Fibroblast of gingiva (primary cell): ENCODE results near the gene BICDL2.
A peak's percentile ranks its signal among the peaks of the same experiment; 100 is the strongest.

Experiments used
- DNase-seq: peaks from one replicate; pipeline ENCODE4 v3.0.0-alpha.2; 2011; ENCODE audit warnings: low read depth

BICDL2 gene

DNA sequence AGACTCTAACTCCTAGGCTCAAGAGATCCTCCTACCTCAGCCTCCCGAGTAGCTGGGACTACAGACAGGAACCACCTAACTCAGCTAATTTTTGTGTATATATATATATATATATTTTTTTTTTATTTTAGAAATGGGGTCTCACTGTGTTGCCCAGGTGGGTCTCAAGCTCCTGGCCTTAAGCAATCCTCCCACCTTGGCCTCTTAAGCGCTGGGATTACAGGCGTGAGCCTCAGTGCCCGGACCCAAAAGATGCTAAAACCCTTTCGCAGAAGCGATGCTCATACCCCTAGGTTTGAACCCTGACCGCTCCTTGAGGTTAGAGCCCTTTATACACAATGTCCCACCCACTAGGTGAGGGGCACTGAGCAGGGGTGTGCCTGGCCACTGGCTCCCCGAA, 26.2 kb downstream of the BICDL2 start:
- DNase-seq: no peak

DNA sequence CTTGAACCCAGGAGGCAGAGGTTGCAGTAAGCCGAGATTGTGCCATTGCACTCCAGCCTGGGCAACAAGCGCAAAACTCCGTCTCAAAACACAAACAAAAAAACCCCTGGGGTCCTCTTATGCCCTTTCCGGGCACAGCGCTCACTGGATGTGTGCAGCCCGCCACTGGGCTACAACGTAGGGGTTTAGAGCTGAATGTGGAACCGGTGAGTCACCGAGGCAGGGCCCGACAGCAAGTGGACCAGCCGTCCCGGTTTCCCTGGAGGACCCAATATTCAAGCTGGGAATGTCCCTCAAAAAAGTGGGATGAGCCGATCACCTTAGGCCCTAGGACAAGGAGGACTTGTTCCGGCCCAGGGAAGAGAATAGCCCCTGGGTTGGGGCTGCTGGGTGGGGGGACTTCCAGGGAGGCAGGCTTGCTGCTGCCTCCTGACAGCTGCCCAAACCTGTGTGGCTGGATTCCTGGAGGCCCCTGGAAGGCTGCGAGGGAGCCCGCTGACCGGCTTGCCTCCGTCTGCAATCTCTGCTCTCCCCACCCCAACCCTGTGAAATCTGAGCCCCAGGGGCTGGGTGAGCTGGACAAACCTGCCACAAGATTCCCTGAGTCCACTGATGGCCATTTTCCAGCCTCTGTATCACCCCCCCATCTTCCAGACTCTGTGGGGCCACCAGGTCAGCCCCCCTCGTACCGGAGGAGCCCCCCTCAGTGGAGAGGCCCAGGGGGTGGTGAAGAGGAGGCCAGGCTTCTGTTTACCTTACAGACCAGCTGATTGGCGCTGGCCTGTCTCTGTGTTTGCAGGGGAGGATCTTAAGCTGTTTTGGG, 27.0 kb downstream of the BICDL2 start:
- no peak for DNase-seq

DNA sequence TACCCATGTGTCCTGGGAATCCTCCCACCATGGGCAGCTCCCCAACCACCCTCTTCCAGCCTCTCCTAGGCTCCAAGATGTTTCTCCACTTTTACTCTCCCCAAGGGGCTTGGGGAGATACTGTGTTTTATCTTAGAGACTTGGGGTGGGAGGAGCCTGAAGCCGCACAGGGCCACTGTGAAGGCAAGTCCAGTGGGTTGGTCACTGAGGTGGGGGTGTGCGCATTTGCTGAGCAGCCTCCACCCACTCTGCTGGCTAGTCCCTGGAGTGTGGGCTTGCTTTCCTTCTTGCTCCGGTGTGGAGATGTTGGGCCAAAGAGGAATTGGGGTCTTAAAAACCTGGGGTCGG, 28.1 kb downstream of the BICDL2 start:
- no peak for DNase-seq

DNA sequence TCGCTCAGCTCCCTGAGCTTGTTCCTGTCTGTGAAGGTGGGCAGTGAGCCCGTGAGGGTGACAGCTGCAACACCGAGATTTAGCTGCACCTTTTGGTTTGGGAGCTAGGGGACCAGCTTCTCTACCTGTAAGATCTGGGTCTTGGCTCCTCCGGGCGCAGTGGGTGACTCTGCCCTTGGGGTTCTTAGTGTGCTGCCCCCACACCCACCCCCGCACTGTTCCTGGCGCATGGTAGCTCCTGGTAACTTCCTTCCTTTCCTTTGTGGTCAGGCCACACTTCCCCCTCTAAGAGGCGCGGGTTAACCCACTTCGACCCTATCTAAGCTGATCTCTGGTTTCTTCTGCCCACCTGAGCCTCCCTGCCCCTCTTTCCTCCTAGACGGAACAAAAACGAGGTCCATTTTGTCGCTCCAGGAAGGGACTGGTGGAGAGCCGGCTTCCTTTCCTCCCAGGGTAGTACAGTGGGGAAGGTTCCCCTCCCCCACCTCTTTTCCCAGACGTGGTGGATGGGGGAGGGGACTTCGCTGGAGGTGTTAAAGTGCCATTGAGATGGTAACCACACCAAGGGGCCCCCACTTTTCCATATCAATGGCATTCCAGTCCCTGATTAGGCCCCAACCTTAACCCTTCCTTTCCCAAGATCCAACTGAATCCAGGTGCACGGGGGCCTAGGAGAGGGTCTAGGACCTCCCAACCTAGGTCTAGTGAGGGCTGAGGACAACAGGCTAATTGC, 28.6 kb downstream of the BICDL2 start:
- DNase-seq: no peak

DNA sequence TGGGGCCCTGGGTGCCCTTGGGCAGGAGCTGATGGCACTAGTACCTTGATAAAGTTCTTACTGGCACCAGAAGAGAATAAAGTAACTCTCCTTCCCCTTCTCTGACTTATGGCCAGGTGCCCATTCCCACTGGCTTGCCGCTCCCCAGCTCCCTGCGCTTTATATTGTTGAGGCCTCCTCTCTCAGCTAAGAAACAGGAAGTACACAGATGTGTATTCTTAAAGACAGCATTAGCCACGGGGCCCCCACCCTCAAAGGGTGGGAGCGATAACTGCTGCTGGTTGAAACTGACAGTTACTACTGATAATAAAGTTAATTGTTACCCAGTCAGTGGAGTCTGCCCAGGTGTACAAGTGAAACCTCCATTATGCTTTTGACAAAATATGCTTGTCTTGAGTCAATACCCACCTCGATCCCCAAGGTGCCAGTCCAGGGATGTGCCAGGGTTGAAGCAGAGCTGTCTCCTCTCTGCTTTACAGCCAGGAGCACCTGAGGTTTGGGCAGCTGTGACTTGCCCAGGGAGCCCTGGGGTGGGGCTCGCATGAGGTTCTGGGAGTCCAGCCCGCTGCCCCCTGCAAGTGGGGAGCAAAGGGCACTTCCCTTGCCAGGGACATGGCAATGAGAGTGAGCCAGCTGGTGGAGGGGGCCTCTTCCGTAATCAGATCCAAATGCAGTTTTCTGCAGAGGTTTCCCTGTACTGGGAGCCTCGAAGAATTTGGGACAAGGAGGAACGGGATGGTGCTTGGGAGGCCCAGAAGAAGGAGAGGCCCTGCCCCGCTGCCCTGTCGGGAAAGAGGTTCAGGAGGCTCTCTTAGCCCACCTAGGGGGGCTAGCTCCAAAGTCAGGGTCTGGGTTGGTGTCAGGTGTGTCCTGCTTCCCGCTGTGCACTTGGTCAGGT, 29.4 kb downstream of the BICDL2 start:
- DNase-seq: no peak

DNA sequence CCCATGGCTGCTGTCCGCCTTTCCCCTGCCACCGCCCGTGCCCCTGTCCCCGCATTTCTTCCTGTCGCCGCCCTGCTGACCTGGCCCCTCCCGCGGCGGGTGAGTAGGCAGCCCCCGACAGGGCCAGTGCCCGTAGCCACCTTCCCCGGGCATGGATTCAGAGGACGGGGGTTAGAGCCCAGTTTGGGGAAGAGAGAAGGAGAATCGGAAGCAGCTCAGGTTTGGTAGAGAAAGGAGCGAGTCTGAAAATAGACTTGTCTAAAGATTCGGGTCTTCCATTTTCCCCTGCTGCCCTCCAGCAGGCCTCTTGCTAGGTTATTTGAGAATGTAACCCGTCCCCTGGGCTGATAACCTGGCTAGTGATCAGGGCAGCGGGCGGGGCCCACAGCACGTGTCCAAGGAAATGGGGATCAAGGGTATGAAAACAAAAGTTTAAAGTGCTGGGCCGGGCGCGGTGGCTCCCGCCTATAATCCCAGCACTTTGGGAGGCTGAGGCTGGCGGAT, 31.9 kb downstream of the BICDL2 start:
- no peak for DNase-seq

DNA sequence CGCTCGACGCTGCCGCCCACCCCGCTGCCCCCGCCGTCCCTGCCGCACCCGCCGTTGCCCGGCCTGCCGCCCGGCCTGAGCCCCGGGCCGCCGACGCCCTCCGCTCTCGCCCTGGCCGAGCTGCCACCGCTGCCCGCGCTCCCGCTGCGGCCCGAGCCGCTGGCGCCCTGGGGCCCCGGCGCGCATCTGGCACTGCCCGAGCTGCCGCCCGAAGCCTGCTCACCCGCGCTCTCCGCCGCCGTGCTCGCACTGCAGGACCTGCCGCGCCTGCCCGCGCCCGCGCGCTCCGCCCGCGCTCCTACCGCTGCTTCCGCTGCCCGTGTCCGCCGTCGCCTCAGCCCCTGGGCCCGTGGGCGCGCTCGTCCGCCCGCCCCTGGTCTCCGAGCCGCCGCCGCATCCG, 32.4 kb downstream of the BICDL2 start:
- DNase-seq: no peak

DNA sequence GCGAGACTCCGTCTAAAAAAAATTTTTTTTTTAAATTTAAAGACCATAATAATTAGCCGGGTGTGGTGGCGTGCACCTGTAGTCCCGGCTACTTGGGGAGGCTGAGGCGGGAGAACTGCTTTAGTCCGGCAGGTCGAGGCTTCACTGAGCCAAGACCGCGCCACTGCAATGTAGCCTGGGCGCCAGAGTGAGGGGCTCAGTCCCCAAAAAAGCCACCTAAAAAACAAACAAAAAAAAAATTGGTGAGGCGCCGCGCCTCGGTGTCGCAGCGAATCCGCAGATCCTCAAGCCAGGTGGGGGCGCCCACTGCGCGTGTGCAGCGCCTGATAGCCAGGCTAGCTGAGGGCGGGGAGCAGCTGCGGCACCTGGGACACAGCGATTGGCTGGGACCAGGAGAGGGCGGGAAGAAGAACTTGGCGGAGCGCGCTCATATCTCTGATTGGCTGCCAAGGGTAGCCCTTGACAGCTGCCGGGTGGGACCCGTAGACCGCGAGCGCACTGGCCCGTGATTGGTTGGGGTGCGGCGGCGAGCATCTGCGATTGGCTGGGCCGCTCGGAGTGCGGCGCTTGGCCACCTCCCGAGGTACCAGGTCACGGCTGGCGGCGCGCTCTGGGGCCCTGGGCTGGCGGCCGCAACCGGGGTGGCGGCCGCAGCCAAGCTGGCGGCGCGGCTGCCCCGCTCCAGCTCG, 33.0 kb downstream of the BICDL2 start:
- peak; percentile 95 for DNase-seq

DNA sequence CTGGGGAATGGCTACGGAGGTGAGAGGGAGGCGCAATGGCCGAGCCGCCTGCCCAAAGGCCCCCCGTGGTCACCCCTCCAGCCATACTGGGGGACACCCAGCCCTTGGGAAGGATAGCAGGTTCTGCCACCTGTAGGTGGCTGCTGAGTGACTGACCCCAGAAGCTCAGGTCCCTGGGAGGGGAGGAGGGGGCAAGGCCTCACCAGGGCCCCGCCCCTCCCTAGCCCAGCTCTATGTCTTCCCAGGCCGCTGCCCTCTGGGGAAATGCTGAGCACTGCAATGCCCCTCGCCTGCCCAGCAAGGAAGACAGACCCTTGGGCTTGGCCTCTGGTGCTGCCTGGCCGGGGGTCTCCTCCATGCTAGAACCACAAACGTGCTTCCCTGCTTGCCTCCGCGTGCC, 35.4 kb downstream of the BICDL2 start:
- DNase-seq: no peak

DNA sequence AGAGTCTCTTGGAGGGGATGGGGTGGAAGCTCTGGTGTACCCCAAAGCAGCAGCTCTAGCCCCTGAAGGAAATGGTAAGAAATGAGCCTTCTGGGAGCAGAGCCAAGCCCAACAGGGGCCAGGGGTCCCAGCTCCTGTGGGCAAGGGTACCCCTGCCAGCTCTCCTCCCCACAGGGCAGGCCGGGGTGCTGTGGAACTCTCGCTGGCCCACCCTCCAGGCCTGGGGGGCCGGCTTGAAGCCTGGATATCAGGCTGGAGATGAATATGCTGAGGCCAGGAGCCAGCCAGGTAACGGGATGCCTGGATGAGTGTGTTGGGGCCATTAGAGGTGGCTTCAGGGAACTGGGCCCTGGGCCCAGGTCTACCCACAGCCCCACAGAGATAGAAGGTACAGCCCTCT, 36.2 kb downstream of the BICDL2 start:
- DNase-seq: no peak

DNA sequence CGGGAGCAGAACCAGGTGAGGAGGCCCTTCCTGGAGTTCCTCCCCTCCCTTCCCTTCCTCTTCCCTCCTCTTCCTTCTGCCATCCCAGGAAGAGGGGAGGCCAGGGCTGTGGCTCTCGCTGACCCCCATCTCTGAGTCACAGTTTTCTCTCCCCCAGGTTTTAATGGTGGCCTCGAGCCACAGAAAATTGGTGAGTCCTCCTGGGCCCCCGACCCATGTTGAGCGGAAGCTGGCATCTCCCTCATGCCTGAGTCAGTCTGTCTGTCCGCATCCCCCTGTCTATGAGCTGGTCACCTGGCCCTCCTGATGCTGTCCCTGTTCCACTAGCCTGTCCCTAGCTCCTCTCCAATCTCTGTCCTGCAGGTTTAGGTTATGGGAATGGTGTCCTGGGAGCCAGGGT, 36.8 kb downstream of the BICDL2 start:
- no peak for DNase-seq

DNA sequence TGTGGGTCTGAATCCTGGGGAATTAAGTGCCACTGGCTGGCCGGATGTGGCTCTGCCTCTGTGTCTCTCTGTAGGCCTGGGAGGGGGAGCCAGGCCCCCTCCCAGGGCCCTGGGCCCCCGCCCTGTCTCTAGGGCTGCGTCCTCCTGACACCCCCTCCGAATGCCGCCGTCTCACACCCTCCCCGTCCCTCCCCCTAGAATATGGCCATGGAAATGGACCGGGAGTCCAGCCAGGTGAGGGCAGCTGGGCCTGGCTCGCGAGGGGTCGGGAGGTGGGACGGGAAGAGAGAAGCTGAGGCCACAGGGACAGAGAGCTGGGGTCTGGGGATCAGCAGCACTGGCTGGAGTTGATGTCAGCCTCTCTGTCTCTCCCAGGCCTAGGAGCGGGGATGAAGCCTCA, 40.4 kb downstream of the BICDL2 start:
- no peak for DNase-seq

DNA sequence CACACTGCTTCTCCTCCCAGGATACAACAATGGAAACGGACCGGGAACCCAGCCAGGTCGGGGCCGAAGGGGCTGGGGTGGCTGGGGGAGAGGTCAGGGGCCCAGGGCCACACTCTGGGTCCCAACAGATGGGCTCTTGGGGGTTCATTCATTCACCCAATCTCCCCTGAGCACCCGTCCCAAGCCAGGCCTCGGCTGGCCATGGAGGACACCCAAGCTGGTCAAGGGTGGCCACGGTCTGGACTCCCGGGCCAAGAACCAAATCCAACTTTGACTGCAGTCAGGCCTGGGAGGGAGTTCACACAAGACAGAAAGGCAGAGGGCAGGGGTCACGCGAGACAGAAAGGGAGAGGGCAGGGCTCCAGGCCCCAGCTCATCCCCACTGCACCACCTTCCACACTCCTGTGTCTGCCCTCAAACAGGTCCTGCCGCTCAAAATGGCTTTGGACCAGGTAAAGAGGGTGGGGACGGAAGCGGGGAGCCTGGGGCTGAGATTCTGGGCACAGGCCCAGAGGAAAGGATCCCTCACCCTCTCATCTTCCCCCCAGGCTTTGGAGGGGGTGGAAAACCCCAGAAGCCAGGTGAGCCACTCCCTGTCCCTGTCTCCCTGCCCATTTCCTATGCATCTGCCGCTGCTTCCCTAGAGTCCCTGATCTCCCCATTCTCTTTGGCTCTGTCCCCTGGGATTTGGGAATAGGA, 44.2 kb downstream of the BICDL2 start:
- DNase-seq: no peak

DNA sequence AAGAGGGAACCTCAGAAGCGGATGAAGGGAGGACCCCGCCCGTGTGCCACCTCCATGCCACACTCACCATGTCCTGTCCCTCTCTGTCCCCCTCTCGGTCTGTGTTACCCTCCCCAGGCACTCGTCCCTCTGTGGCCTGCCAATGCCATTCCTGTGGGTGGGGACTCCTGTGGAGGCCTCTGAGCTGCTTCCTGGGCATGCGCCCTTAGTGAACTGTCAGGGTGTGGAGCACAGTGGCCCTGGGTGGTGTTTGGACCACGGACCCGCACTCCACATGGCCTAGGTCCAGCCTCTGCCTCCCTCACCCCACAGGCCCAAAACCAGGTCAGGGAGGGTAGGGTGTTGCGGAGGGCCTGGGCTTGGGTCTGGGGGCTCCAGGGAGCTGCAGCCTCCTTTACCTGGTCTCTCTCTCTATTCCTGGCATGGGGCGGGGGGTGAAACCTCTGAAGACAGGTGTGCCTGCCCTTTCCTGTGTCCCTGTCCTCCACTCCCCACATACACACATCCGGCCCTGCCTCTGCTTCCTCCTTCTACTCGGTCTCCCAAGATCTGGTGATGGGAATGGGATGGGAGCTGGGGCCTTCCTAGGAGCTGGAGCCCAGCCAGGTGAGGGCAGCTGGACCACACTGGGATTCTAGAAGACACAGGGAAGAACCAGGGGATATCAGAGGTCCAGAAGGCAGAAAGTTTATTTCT, 45.0 kb downstream of the BICDL2 start:
- no peak for DNase-seq

DNA sequence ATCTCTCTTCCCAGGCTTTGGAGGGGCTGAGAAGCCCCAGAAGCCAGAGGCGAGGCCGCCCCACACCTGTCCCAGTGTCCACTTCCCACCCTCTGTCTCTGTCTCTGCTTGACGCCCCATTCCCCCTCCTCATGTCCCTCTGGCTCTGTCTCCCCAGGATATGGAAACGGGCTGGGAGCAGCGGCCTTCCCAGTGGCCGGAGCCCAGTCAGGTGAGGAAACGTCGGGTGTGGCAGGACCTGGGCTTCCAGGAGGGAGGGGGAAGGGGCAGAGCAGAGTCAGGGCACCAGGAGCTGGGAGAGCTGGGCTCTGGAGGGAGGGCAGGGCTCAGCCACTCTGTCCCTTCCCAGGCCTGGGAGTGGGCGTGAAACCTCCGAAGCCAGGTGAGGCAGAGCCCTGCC, 45.9 kb downstream of the BICDL2 start:
- no peak for DNase-seq

DNA sequence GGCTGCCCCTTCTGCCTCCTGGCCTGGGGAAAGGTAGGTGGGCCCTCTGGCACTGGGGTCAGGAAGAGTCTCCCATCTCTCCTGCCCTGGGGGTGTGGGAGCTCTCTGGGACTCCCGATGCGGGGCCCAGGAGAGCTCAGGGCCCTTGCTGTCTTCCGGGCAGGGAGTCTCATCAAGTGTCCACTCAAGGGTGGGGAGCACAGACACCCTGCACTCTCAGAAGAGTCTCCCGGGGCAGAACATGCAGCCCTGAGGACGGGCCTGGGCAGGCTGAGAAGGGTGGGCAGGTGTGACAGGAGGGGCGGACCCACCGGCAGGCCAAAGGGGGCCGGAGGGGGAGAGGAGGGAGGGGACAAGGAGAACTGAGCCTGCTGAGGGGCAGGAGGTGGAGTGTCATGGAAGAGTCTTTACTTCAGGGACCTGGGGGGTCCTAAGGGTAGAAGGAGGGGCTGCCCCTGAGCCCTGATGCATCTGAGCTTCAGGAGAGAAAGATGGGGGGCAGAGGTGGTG, 48.1 kb downstream of the BICDL2 start:
- DNase-seq: no peak

DNA sequence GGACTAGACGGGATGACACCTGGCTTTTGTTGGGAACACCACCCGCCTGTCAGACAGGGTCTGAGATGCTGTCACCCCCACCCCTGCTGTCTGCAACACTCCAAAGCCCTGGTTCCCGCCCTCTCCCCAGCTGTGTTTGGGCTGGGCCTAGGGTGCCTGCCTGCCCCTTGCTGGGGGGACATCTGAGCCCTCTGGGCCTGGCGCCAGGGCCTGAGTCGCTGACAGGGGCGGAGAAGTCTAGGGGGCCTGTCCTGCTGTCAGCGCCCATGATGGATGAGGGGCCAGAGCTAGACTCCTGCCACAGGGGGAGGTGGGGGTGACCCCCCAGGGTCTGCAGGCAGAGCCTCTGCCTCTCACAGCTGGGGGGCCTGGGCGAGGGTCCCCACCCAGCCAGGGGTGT, 48.9 kb downstream of the BICDL2 start:
- no peak for DNase-seq

DNA sequence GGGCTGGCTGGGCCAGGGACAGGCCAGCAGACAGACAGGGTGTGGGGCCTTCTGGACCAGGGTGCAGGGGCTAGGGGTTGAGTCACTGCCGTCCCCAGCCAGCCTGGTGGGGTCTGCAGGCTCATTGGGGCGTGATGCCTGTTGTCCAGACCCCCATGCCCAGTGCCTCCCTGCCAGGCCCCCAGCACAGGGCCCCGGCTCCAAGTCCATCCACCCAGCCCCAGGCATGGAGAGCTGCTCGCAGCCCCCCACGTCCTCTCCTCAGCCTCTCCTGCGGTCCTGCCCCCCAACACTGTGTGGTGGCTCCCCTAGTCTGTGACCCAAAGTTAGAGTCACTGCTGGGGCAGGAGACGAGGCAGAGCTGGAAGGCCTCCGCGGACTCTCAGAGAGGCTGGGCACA, 49.5 kb downstream of the BICDL2 start:
- DNase-seq: no peak

DNA sequence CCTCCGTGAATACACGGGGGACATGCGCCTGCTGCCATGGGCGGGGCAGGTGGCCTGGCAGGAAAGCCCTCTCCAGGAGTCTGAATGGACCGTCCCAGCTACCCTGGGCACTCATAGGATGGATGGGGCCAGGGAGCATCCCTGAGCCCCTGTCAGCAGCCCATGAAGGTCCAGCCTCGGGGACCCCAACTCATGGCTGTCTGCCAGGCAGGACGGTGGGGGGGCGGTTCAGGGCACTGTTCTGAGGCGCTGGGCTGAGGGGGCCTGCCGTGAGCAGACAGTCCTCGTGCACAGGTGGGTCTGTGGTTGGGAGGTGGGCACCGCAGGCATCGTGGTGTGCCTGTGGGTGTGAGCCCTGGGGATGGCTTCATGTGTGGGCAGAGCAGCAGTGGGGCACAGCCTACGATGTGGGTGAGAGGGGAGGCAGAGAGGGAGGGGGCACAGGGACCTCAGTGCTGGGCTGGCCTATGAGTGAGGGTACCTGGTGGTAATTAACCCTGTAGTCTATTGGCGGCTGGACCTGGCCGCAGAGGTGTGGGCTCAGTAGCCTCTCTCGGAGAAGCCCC, 50.0 kb downstream of the BICDL2 start:
- no peak for DNase-seq

DNA sequence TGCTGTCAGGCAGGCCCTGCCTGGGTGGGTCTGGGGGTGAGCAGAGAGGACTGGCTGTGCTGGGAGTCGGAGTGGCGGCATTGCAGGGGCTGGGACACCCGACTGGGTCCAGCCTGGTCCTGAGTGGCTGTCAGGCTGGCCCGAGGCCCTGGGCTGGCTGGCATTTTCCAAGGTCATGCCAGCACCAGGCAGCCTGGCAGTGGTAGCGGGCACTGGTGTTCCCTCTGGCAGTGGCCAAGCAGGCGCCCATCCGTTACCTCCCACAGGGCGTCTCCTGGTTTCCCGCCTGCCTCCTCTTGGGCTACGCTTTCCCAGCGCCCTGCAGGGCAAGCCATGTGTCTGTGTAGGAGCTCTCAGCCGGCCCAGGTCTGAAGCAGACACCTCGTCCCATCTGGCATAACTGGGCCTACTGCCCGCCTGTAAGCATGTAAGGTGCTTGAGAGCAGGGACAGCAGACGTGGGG, 50.8 kb downstream of the BICDL2 start:
- no peak for DNase-seq
